PC-9 (cell line): Measurements from ENCODE around the gene GSG1. TPM values are rescaled to one million over a fixed set of nuclear protein-coding genes. Genes with fewer than 3 reads are reported as not detected.

Experiments
- BruUV-seq: library from RNA; stranded (reverse); fragments of 400-500 nt; replicated peaks from 2 replicates; lab custom pipeline; 2021; lab: Mats Ljungman, UMichigan
- CTCF ChIA-PET: fragments of 300-600 bp; sonication (Branson Sonifier 250); formaldehyde crosslinking; loops from one replicate; lab custom pipeline; 2022; ENCODE audit warnings: antibody characterized with exemption; lab: Charles Lee
- POLR2A ChIA-PET: fragments of 300-600 bp; sonication (Branson Sonifier 250); formaldehyde crosslinking; loops from one replicate; lab custom pipeline; 2022; ENCODE audit warnings: antibody characterized with exemption; ENCODE audit not compliant: unreplicated experiment; lab: Charles Lee
- DNase-seq, 2 experiments: peaks; one replicate each; pipeline versions ENCODE4 v3.0.0 to v3.0.0-alpha.2; 2015 to 2022; ENCODE audit warnings: mixed read lengths in 1 of 2
- H2AFZ ChIP-seq: fragments of 200-600 bp; sonication (generic); 2 replicates; pipeline ENCODE4 v1.8.1; 2017; ENCODE audit warnings: antibody characterized with exemption
- H3F3A ChIP-seq: fragments of 200-600 bp; sonication (generic); 2 replicates; pipeline ENCODE4 v1.8.1; 2017; ENCODE audit warnings: antibody characterized with exemption, mild to moderate bottlenecking, low read depth; ENCODE audit not compliant: insufficient read depth
- H3K27ac ChIP-seq: fragments of 200-600 bp; sonication (generic); 2 replicates; pipeline ENCODE4 v1.6.1; 2016; ENCODE audit warnings: mixed run types
- H3K27me3 ChIP-seq: fragments of 200-600 bp; sonication (generic); 2 replicates; pipeline ENCODE4 v1.6.1; 2016; ENCODE audit warnings: low read depth, mixed run types; ENCODE audit not compliant: insufficient read depth
- H3K36me3 ChIP-seq: fragments of 200-600 bp; sonication (generic); 2 replicates; pipeline ENCODE4 v1.6.1; 2016; ENCODE audit warnings: low read depth, mixed run types
- H3K4me1 ChIP-seq: fragments of 200-600 bp; sonication (generic); replicated peaks from 2 replicates; pipeline ENCODE4 v1.6.1; 2016; ENCODE audit warnings: mixed run types; ENCODE audit not compliant: insufficient read depth
- H3K4me2 ChIP-seq: fragments of 200-600 bp; sonication (generic); 2 replicates; pipeline ENCODE4 v1.6.1; 2017; ENCODE audit warnings: mixed run types
- H3K4me3 ChIP-seq: fragments of 200-600 bp; sonication (generic); 2 replicates; pipeline ENCODE4 v1.6.1; 2016; ENCODE audit warnings: mixed run types
- H3K79me2 ChIP-seq: fragments of 200-600 bp; sonication (generic); 2 replicates; pipeline ENCODE4 v1.6.1; 2017; ENCODE audit warnings: low read depth, mixed run types
- H3K9me2 ChIP-seq: fragments of 200-600 bp; sonication (generic); 2 replicates; pipeline ENCODE4 v1.8.1; 2017; ENCODE audit warnings: mild to moderate bottlenecking; ENCODE audit not compliant: insufficient read depth
- H3K9me3 ChIP-seq: fragments of 200-600 bp; sonication (generic); 2 replicates; pipeline ENCODE4 v1.8.1; 2016; ENCODE audit warnings: low read depth; ENCODE audit not compliant: insufficient read depth
- H4K20me1 ChIP-seq: fragments of 200-600 bp; sonication (generic); 2 replicates; pipeline ENCODE4 v1.8.1; 2017; ENCODE audit not compliant: insufficient read depth
- EZH2 ChIP-seq: fragments of 200-600 bp; sonication (generic); IDR thresholded peaks from 2 replicates; pipeline ENCODE4 v1.8.0; 2017; ENCODE audit warnings: antibody characterized with exemption, low read depth
- intact Hi-C: fragments of 100-400 bp; cut with micrococcal nuclease; formaldehyde crosslinking; loops from one replicate; pipeline ENCODE4 v1.10.0; 2022; ENCODE audit not compliant: unreplicated experiment
- total RNA-seq: library from RNA; stranded (reverse); gene quantifications from 2 replicates; pipeline ENCODE4 v1.2.3, GENCODE V29; 2021
- TF ChIP-seq, protein P1 (sequence below): fragments of 200-600 bp; sonication (generic); conservative IDR thresholded peaks from 2 replicates; pipeline ENCODE4 v1.6.1; 2017; ENCODE audit warnings: mixed run types, antibody characterized with exemption, mild to moderate bottlenecking, moderate library complexity

Gene GSG1
- total RNA-seq, 1 experiment from 2014 or later, result 0.41 TPM

DNA sequence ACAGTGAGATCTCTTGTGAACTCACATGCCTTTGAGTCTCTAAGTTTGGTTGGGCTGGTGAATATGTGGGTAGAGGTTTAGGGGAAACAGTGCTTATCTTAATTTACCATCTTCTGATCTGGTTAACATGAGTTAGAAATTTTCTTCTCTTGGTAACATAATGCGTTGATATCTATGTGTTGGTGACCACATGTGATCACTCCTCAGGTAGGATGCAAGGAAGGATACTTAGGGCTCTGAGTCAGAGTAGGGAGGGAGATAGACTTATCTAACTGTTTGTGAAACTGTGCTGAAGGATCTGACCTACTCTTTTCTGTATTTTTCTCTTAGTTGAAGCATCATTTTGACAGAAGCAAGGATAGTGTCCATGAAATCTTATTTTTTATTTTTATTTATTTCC is 36.1 kb downstream of the GSG1 start:
- Histone ChIP-seq H3K4me3 (no peak overlapping the region), H3K27ac (no peak overlapping the region), H3K4me2 (no peak overlapping the region), H3K27me3 (no peaks in the 10 kb centered on the region), H2AFZ (no peak overlapping the region), H3K79me2 (no peaks in the 10 kb centered on the region), H3K9me2 (no peaks in the 10 kb centered on the region), H3K4me1 (no peaks in the 10 kb centered on the region), H3F3A (no peaks in the 10 kb centered on the region), H3K36me3 (peaks cover 3% of the 10 kb centered on the region; the same call in 1 of the 2 replicates), H3K9me3 (no peaks in the 10 kb centered on the region), H4K20me1 (no peaks in the 10 kb centered on the region)
- no TSS peak for BruUV-seq
- TF ChIP-seq, protein P1, sequence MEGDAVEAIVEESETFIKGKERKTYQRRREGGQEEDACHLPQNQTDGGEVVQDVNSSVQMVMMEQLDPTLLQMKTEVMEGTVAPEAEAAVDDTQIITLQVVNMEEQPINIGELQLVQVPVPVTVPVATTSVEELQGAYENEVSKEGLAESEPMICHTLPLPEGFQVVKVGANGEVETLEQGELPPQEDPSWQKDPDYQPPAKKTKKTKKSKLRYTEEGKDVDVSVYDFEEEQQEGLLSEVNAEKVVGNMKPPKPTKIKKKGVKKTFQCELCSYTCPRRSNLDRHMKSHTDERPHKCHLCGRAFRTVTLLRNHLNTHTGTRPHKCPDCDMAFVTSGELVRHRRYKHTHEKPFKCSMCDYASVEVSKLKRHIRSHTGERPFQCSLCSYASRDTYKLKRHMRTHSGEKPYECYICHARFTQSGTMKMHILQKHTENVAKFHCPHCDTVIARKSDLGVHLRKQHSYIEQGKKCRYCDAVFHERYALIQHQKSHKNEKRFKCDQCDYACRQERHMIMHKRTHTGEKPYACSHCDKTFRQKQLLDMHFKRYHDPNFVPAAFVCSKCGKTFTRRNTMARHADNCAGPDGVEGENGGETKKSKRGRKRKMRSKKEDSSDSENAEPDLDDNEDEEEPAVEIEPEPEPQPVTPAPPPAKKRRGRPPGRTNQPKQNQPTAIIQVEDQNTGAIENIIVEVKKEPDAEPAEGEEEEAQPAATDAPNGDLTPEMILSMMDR, result no peak
- TF ChIP-seq EZH2, result no peak
- intact Hi-C loops, result no loop called here
- ChIA-PET POLR2A (no interaction called here), CTCF (no interaction called here)
- no peak for DNase-seq

DNA sequence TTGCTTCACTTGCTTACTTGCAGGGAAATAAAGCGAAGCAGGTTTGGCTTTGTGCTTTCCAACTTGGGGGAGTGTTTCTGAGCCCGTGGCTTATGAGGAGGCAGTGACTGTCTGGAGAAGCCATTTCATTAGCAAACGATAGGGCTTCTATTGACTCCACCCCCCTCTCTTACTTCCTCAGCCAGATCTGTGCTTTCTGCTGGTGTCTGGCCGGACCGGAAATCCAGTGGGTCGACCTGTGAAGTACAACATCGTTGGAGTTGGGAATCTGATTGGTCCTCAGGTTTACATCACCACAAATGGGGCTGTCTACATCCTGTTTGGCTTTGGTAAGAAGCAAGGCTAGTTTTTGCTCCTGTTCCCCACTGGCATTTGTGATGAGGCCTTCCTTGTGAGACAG is 37.0 kb downstream of the GSG1 start:
- no peak overlapping the region for H3K4me3 ChIP-seq
- no peak for DNase-seq
- TF ChIP-seq EZH2, result no peak
- TF ChIP-seq, protein P1, result no peak
- H3K79me2 ChIP-seq, result no peaks in the 10 kb centered on the region
- CTCF ChIA-PET, result interaction anchor here (0.6 kb wide), 1 partner anchor 189 kb away, joined by 6 read pairs; no protein-coding TSS in a partner anchor
- intact Hi-C loops, result no loop called here
- 0 out of 2 replicates have a peak, but pooled peaks cover 8% of the 10 kb centered on the region for H3K4me1 ChIP-seq
- H3K27me3 ChIP-seq, result no peaks in the 10 kb centered on the region
- peaks cover 6% of the 10 kb centered on the region; the same call in 1 of the 2 replicates for H3K36me3 ChIP-seq
- no peaks in the 10 kb centered on the region for H3K9me2 ChIP-seq
- H3K27ac ChIP-seq, result no peak overlapping the region
- H3K4me2 ChIP-seq, result no peak overlapping the region
- no peak overlapping the region for H2AFZ ChIP-seq
- no TSS peak for BruUV-seq
- POLR2A ChIA-PET, result no interaction called here
- H3K9me3 ChIP-seq, result no peaks in the 10 kb centered on the region
- H3F3A ChIP-seq, result no peaks in the 10 kb centered on the region; the same call in 1 of the 2 replicates
- H4K20me1 ChIP-seq, result no peaks in the 10 kb centered on the region

DNA sequence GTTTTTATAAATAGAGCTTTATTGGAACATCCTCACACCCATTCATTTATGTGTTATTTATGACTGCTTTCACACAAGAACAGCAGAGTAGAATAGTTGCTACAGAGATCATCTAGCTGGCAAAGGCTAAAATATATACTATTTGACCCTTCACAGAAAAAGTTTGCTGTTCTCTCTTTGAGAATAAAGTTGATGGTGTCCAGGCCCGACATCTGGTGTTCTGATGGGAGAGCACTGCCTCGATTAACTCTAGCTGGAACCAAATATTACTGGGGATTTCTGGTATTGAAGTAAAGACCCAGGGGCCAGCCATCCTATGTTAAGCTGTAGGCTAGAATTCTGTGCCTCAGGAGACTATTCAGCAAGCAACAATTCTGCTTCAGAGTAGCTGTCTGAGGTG is 37.5 kb downstream of the GSG1 start:
- Histone ChIP-seq H3K36me3 (peaks cover 8% of the 10 kb centered on the region; the same call in 1 of the 2 replicates), H3K9me3 (no peaks in the 10 kb centered on the region), H3K79me2 (no peaks in the 10 kb centered on the region), H3K27me3 (no peaks in the 10 kb centered on the region), H3K4me1 (0 out of 2 replicates have a peak, but pooled peaks cover 10% of the 10 kb centered on the region), H4K20me1 (no peaks in the 10 kb centered on the region), H3K9me2 (no peaks in the 10 kb centered on the region), H3F3A (no peaks in the 10 kb centered on the region; the same call in 1 of the 2 replicates), H3K4me2 (no peak overlapping the region), H3K27ac (no peak overlapping the region), H3K4me3 (no peak overlapping the region), H2AFZ (no peak overlapping the region)
- BruUV-seq, result no TSS peak
- ChIA-PET CTCF (interaction anchor here (0.6 kb wide), 1 partner anchor 189 kb away, joined by 6 read pairs; no protein-coding TSS in a partner anchor), POLR2A (no interaction called here)
- no peak for DNase-seq
- intact Hi-C loops, result no loop called here
- TF ChIP-seq, protein P1, result no peak
- TF ChIP-seq EZH2, result no peak
